Pons (tissue), 1 donor: ENCODE measurements around the gene AMIGO3.
"Not testable (repeated sequence)": the region's sequence is repeated elsewhere in the genome, so short reads cannot be mapped to it uniquely, and the experiment has no call there.

ENCODE experiments used
- DNase-seq: peaks from one replicate; pipeline ENCODE4 v3.0.0-alpha.2; 2016; ENCODE audit warnings: low spot score

The AMIGO3 gene

GRCh38 chr3:49689046-49689907 is 30.2 kb downstream of the AMIGO3 start, which contains the start of the genes MST1 and RNF123:
MST1 (minus strand) TSS chr3:49689474; CDS start chr3:49688691, 783 bp downstream.
RNF123 (plus strand) TSS chr3:49689557; CDS start chr3:49691166, 1,609 bp downstream.
- DNase-seq, result peak; percentile 81

DNA sequence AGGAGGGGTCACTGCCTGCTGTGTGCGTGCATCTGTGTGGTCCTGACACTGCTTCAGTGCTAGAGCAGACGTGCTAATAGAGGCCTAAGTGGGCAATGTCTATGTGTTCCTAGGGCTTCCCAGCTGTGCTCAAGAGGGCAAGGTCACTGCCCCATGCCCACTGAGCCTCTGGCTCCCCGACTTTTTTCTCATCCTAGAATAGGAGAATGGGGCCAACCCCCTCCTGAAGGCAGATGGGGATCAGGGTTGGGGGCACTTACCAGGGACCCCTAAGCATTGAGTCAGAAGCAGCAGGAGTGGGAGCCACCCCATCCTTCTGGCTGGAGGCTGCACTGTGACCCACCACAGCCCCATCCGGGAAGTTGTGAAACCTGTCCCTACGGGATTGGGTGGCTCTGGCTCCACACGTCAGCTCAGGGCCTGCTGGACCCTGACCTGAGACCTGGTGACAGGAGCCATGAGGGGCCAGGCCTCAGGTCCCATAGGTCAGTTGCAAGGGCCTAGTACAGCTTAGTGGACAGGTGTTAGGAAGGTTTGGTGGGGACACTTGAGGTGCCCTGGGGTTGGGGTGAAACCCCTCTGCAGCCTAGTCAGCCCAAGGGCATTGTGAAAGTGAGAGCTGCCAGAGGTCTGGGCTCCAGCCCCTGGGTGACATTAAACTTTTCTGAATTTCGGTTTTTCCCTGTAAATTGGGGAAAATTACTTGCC is 31.0 kb downstream of the AMIGO3 start:
- DNase-seq, result not testable (repeated sequence)

- DNase-seq, result not testable (repeated sequence)
These were observed 32.1 kb downstream of the AMIGO3 start for GRCh38 chr3:49687424-49687795.

DNA sequence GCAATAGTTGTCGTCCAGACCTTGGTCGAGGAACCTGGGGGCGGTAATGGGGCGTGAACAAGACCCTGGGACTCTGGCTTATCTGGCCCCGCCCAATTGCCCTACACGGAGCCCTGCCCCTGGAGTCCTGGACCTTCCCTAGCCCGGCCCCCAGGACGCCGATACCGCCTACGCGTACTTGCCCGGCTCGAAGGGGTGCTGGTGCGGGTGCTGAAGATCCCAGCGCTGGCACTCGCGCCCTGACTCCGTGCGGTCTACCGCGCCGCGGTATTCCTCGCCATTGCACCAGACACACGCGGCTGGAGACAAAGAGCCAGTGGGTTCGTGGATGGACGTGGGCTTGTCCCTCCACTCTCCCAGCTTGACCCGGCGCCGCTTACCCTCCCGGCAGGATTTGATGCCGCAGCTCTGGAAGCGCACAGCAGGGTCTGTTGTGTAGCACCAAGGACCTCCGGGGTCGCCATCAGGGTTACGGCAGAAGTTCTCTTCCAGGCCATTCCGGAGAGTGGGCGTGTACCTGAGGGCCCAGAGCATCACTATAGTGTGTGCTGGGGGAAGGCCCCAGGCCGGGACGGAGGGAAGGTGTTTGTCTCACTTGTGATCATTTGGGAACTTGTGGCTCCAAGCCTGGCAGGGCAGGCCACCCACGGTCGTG is 32.6 kb downstream of the AMIGO3 start:
- not testable (repeated sequence) for DNase-seq

DNA sequence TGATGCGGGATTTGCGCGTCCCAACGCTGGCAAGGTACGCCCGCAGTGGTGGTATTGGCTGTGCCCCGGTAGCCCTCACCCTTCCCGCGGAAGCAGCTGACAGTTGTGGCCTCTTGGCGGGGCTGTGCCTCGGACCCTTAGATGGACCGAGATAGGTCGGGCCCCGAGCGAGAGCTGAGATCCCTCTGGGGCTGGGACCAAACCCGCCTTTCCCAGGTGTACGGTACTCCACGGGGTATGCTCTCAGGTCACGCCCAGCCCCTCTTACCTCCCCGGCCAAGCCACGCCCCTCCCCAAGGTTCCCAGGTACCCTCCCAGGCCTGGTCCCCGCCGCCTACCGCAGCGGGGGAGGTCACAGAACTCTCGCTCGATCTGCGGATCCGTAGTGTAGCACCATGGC is 33.1 kb downstream of the AMIGO3 start:
- DNase-seq, result not testable (repeated sequence)

GRCh38 chr3:49685846-49686245 is 33.6 kb downstream of the AMIGO3 start:
- DNase-seq, result not testable (repeated sequence)

- not testable (repeated sequence) for DNase-seq
These were observed 34.4 kb downstream of the AMIGO3 start for GRCh38 chr3:49685103-49685502.

- not testable (repeated sequence) for DNase-seq
These were observed 35.0 kb downstream of the AMIGO3 start for GRCh38 chr3:49684453-49684852.

DNA sequence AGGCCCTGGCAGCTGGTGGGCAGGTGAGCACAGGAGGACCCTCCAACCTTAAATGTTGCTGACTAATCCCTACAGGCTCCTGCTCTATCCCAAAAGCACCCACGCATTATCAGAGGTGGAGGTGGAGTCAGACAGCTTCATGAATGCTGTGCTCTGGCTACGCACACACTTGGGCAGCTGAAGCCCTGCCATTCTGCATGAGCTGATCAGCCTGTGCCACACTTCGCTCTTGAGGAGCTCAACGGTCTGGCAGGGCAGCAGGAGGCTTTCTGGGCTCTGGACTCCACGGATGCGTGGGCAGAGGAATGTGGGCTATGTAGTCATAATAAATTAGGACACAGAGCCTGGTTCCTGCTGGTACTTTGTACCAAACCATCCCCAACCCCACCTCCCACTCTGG is 36.3 kb downstream of the AMIGO3 start:
- no peak for DNase-seq

GRCh38 chr3:49681543-49681942 is 37.9 kb downstream of the AMIGO3 start:
- no peak for DNase-seq

DNA sequence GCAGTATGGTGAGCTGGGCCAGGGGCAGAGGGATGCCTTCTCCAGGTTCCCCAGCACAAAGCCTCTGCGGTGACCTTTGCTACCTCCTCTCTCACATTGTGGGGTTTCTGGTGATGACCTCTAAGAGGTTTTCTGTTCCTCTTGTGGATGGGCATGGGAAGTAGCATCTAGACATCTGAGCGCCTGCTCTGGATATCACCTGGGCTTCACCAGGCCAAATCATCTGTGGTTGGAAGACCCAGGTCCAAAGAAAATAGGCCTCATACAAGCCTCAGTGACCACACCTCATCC is 38.3 kb downstream of the AMIGO3 start:
- no peak for DNase-seq

- no peak for DNase-seq
These were observed 38.8 kb downstream of the AMIGO3 start for GRCh38 chr3:49680493-49681231.

DNA sequence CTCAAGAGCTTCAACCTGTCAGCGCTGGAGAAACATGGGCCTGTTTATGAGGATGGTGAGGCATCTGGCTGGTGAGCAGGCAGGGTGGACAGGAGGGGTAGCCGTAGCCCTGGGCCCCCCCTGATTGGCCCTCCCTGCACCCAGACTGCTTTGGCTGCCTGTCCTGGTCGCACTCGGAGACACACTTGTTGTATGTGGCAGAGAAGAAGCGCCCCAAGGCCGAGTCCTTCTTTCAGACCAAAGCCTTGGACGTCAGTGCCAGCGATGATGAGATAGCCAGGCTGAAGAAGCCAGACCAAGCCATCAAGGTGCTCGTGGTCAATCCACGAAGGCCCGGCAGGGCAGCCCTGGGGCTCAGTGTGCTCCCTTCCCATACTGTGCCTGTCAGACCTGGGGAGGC is 43.6 kb downstream of the AMIGO3 start:
- DNase-seq, result no peak

- no peak for DNase-seq
These were observed 44.9 kb downstream of the AMIGO3 start for GRCh38 chr3:49674497-49674983.

- peak; percentile 93 for DNase-seq
These were observed 45.6 kb downstream of the AMIGO3 start, which contains the start of gene APEH for GRCh38 chr3:49673715-49674496. APEH (plus strand) TSS chr3:49674351; CDS start chr3:49674402, 51 bp downstream.

DNA sequence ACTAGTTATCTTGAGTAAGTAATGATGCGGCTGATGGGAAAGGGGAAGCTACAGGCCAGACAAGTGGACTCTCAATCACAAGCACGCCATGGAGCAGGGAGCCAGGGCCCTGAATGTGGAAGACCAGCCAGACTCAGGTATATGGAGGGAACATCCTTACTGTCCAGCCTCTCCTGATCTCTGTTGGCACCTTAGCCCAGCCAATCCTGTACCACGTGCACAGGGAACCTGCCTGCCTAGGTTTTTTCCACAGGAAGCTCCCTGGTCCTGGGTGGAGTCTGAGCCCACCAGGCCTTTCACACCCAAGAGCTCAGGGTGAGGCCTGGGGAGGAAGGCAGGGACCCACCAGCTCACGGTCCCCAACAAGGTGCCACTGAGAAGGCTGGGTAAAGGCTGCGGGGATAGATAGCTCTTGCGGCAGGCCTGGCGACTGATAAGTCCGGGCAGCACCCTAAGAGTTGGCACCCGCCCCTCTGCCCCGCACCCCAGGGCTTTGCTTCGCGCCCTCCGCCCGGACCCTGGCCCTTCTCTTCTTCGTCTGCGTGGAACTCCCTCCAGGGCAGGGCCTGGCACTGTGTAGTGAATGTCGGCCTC is 46.3 kb downstream of the AMIGO3 start:
- DNase-seq, result peak; percentile 3

DNA sequence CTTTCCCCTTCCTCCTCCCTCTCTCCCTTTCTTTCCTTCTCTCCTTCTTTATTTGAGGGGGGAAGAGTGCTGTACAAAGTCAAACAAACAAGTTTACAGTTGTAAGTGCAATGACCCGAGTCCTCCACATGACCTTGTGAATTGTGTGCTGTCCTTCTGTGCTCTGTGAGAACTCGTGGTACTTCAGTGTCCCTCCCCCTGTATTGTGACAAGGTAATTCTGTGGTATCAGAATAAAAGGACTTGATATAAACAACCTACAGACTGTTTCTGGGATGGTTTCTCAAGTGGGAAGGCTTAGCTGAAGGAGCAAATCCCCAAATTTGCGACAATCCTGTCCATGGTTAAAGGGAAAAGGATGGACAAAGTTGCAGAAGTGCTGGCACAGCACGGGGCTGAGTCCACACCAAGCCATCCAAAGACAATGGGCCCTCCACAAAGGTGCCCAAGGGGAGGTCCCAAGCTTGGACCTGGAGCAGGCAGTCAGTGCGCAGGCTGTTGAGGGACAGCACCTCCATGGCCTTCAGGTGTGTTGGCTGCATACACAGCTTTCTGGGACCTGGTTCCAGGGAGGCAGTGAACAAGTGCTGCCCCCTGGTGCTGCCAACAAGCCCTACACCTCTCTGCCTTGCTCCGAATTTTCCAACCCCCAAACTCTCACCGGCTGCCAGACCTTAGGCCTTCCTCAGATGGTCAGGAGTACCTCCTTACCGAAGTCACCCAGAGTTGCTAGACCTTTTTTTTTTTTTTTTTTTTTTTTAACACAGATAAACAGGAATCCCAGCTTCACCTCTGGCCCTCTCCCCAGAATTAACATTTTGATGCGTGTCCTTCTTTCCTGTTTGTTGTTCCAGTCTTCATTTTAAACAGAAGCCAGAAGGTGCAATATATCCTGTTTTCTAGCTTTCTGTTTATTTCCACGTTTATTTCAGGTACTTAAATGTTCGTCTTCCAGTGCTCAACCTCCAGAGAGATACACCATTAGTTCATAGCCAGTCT is 47.9 kb downstream of the AMIGO3 start:
- peak; percentile 56 for DNase-seq

DNA sequence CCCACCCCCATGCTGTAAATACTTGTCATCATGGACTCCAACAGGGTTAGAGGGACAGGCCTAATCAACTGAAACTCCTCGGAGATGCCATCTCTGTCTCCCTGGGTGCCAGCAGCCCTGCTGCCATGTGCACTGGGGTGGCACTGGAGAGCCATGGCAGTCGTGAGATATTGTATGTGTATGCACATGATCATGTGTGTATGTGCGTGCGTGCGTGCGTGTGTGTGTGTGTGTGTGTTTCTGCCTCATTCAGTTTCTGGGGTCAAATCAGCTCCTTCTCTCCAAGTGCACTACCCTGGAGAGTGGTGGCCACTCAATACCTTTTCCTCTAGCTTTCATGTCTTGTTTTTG is 48.6 kb downstream of the AMIGO3 start:
- DNase-seq, result no peak

DNA sequence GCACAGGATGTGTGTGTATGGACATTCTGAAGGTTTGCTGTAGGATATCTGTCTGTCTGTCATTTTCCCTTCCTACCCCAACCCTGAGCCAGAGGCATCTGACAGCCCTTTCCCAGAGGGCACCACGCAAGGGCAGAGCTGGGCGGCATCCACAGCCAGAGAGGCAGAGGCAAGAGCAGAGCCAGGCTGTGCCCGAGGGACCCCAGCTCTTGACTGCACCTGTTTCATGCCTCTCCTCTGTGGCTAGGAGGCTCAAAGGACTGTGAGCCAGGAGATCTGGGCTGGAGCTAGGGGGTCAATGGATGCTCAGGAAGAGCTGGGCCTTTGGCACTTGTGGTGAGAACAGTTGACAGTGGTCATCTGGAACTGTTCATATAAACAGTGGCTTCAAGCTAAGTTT is 50.1 kb downstream of the AMIGO3 start:
- DNase-seq, result no peak
